Measurements from ENCODE around the gene KCNAB1. TPM values are rescaled to one million over a fixed set of nuclear protein-coding genes. Genes with fewer than 3 reads are reported as not detected.

The KCNAB1 gene
- total and polyA plus RNA-seq, 2 experiments from 2014 or later, result 0.80 to 1.4 TPM

GRCh38 chr3:156465194-156465593 is 344.8 kb downstream of the KCNAB1 start:
- Histone ChIP-seq H4K20me1 (ENCODE audit: insufficient read depth, poor library complexity, severe bottlenecking) (no peaks in the 10 kb centered on the region), H3K4me2 (no peak overlapping the region), H2AFZ (no peak overlapping the region), H3K9me2 (replicated peaks; ENCODE audit: insufficient read depth) (no peaks in the 10 kb centered on the region), H3K4me3 (no peak overlapping the region), H3K4me1 (ENCODE audit: insufficient read depth) (no peaks in the 10 kb centered on the region), H3K27ac (no peak overlapping the region), H3K79me2 (no peaks in the 10 kb centered on the region), H3K9me3 (ENCODE audit: low read depth) (no peaks in the 10 kb centered on the region), H3K36me3 (replicated peaks; ENCODE audit: insufficient read depth, low read depth) (no peaks in the 10 kb centered on the region), H3K27me3 (no peaks in the 10 kb centered on the region)
- TF ChIP-seq, protein P1, sequence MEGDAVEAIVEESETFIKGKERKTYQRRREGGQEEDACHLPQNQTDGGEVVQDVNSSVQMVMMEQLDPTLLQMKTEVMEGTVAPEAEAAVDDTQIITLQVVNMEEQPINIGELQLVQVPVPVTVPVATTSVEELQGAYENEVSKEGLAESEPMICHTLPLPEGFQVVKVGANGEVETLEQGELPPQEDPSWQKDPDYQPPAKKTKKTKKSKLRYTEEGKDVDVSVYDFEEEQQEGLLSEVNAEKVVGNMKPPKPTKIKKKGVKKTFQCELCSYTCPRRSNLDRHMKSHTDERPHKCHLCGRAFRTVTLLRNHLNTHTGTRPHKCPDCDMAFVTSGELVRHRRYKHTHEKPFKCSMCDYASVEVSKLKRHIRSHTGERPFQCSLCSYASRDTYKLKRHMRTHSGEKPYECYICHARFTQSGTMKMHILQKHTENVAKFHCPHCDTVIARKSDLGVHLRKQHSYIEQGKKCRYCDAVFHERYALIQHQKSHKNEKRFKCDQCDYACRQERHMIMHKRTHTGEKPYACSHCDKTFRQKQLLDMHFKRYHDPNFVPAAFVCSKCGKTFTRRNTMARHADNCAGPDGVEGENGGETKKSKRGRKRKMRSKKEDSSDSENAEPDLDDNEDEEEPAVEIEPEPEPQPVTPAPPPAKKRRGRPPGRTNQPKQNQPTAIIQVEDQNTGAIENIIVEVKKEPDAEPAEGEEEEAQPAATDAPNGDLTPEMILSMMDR (IDR thresholded peaks at IDR 0.05; ENCODE audit: poor library complexity), result no peak
- TF ChIP-seq EZH2phosphoT487 (IDR thresholded peaks at IDR 0.05; ENCODE audit: low read depth, severe bottlenecking, unreplicated experiment), result no peak
- no peak for TF ChIP-seq EZH2 (IDR thresholded peaks at IDR 0.05; ENCODE audit: borderline replicate concordance)
- 65% methylated on average over 3 of the region's 3 CpGs for WGBS (ENCODE audit: low lambda C conversion rate, missing lambda C conversion rate)
- DNase-seq (ENCODE audit: low spot score), result no peak

- Histone ChIP-seq H3K9me2 (replicated peaks; ENCODE audit: insufficient read depth) (no peaks in the 10 kb centered on the region), H3K9me3 (ENCODE audit: low read depth) (no peaks in the 10 kb centered on the region)
Measured at GRCh38 chr3:156469456-156469855, 349.1 kb downstream of the KCNAB1 start.

DNA sequence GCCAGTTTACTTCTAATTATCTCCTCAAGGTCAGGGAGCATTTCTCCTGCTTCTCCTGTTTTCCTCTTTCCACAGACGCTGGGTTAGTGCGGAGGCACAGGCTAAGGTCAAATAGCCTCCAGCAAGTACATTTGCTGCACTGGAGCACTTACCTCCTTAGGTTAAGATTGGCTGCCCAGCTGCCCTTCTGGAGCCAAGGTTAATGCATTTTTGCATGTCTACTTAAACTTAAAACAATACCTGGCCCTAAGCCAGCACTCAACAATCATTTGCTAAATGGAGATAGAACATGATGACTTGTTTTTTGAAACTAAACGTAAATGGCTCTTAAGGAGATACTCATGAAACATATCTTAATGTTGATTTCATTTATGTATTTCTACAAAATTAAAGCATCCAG is 351.1 kb downstream of the KCNAB1 start:
- H3K4me1 ChIP-seq (ENCODE audit: insufficient read depth), result peaks cover 4% of the 10 kb centered on the region
- H2AFZ ChIP-seq, result no peak overlapping the region
- H3K27ac ChIP-seq, result no peak overlapping the region
- no peak overlapping the region for H3K4me3 ChIP-seq
- H3K9me2 ChIP-seq (replicated peaks; ENCODE audit: insufficient read depth), result no peaks in the 10 kb centered on the region
- H3K27me3 ChIP-seq, result no peaks in the 10 kb centered on the region
- no peak overlapping the region for H3K4me2 ChIP-seq
- no peaks in the 10 kb centered on the region for H3K9me3 ChIP-seq (ENCODE audit: low read depth)
- H4K20me1 ChIP-seq (ENCODE audit: insufficient read depth, poor library complexity, severe bottlenecking), result no peaks in the 10 kb centered on the region
- no peak for DNase-seq (ENCODE audit: low spot score)
- TF ChIP-seq, protein P1 (IDR thresholded peaks at IDR 0.05; ENCODE audit: poor library complexity), result no peak
- TF ChIP-seq EZH2 (IDR thresholded peaks at IDR 0.05; ENCODE audit: borderline replicate concordance), result no peak
- TF ChIP-seq EZH2phosphoT487 (IDR thresholded peaks at IDR 0.05; ENCODE audit: low read depth, severe bottlenecking, unreplicated experiment), result no peak
- H3K36me3 ChIP-seq (replicated peaks; ENCODE audit: insufficient read depth, low read depth), result no peaks in the 10 kb centered on the region
- 52% methylated on average over 3 of the region's 3 CpGs for WGBS (ENCODE audit: low lambda C conversion rate, missing lambda C conversion rate)
- H3K79me2 ChIP-seq, result no peaks in the 10 kb centered on the region

More at GRCh38 chr3:156469456-156469855, 349.1 kb downstream of the KCNAB1 start:
- H3K4me1 ChIP-seq (ENCODE audit: insufficient read depth), result peaks cover 4% of the 10 kb centered on the region
- TF ChIP-seq, protein P1 (IDR thresholded peaks at IDR 0.05; ENCODE audit: poor library complexity), result no peak
- TF ChIP-seq EZH2phosphoT487 (IDR thresholded peaks at IDR 0.05; ENCODE audit: low read depth, severe bottlenecking, unreplicated experiment), result no peak
- TF ChIP-seq EZH2 (IDR thresholded peaks at IDR 0.05; ENCODE audit: borderline replicate concordance), result no peak
- no peaks in the 10 kb centered on the region for H3K27me3 ChIP-seq
- no peak for DNase-seq (ENCODE audit: low spot score)
- H3K36me3 ChIP-seq (replicated peaks; ENCODE audit: insufficient read depth, low read depth), result no peaks in the 10 kb centered on the region
- H3K4me2 ChIP-seq, result no peak overlapping the region
- H2AFZ ChIP-seq, result no peak overlapping the region
- no peak overlapping the region for H3K27ac ChIP-seq
- no peaks in the 10 kb centered on the region for H4K20me1 ChIP-seq (ENCODE audit: insufficient read depth, poor library complexity, severe bottlenecking)
- H3K79me2 ChIP-seq, result no peaks in the 10 kb centered on the region
- no peak overlapping the region for H3K4me3 ChIP-seq

DNA sequence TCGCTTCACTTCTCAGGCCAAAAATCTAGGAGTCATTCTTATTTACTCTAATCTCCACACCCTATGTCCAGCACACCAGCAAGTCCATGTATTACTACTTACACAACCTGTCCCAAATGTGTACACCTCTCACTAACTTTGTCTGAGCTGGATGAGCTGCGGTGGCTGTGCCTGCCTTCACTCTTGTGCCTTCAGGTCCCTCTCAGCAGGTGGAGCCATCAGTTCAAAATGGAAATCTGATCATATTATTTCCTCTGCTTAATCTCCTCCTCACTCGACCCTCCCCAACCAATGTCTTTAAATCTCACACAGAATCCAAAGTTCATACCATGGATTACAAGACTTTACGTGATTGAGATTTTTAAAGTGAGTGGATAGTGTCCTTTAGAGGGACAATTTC is 351.8 kb downstream of the KCNAB1 start:
- WGBS (ENCODE audit: low lambda C conversion rate, missing lambda C conversion rate), result 80% methylated on average over 4 of the region's 4 CpGs

More for the DNA sequence above, 351.8 kb downstream of the KCNAB1 start:
- Histone ChIP-seq H3K79me2 (no peaks in the 10 kb centered on the region), H3K36me3 (replicated peaks; ENCODE audit: insufficient read depth, low read depth) (no peaks in the 10 kb centered on the region), H3K4me3 (no peak overlapping the region), H3K4me1 (ENCODE audit: insufficient read depth) (peaks cover 4% of the 10 kb centered on the region), H2AFZ (no peak overlapping the region), H4K20me1 (ENCODE audit: insufficient read depth, poor library complexity, severe bottlenecking) (no peaks in the 10 kb centered on the region), H3K9me3 (ENCODE audit: low read depth) (no peaks in the 10 kb centered on the region), H3K4me2 (no peak overlapping the region), H3K9me2 (replicated peaks; ENCODE audit: insufficient read depth) (no peaks in the 10 kb centered on the region), H3K27me3 (no peaks in the 10 kb centered on the region), H3K27ac (no peak overlapping the region)
- TF ChIP-seq EZH2 (IDR thresholded peaks at IDR 0.05; ENCODE audit: borderline replicate concordance) (no peak), EZH2phosphoT487 (IDR thresholded peaks at IDR 0.05; ENCODE audit: low read depth, severe bottlenecking, unreplicated experiment) (no peak)
- TF ChIP-seq, protein P1 (IDR thresholded peaks at IDR 0.05; ENCODE audit: poor library complexity), result no peak
- no peak for DNase-seq (ENCODE audit: low spot score)

Data from hepatocyte (in vitro differentiated cells).